H9 (cell line): ENCODE measurements around the gene ZFP69B. TPM values are rescaled to one million over a fixed set of nuclear protein-coding genes. Genes with fewer than 3 reads are reported as not detected.
A peak's percentile ranks its signal among the peaks of the same experiment; 100 is the strongest.

ENCODE experiments used
- DNase-seq: peaks from one replicate; pipeline ENCODE4 v3.0.0-alpha.2; 2017
- H2AFZ ChIP-seq: one replicate; pipeline ENCODE4 v1.6.1; 2013; ENCODE audit warnings: mild to moderate bottlenecking, low read length, control low read depth, moderate library complexity
- H2AK5ac ChIP-seq: 2 replicates; pipeline ENCODE4 v1.6.1; 2013; ENCODE audit warnings: low read length, control low read depth, mixed read lengths; ENCODE audit not compliant: insufficient read length
- H2BK120ac ChIP-seq: one replicate; pipeline ENCODE4 v1.6.1; 2013; ENCODE audit warnings: low read depth, mild to moderate bottlenecking, low read length, control low read depth, inconsistent platforms; ENCODE audit not compliant: poor library complexity, severe bottlenecking
- H2BK12ac ChIP-seq: 2 replicates; pipeline ENCODE4 v1.6.1; 2013; ENCODE audit warnings: low read length, control low read depth, mixed read lengths, low read depth; ENCODE audit not compliant: insufficient read length
- H2BK15ac ChIP-seq: 2 replicates; pipeline ENCODE4 v1.6.1; 2013; ENCODE audit warnings: low read depth, low read length, control low read depth
- H2BK20ac ChIP-seq: one replicate; pipeline ENCODE4 v1.6.1; 2013; ENCODE audit warnings: low read depth, mild to moderate bottlenecking, low read length, control low read depth, inconsistent platforms; ENCODE audit not compliant: poor library complexity, severe bottlenecking
- H2BK5ac ChIP-seq: 2 replicates; pipeline ENCODE4 v1.6.1; 2013; ENCODE audit warnings: low read length, control low read depth, mixed read lengths; ENCODE audit not compliant: insufficient read length
- H3K14ac ChIP-seq: 2 replicates; pipeline ENCODE4 v1.6.1; 2013; ENCODE audit warnings: low read length, control low read depth; ENCODE audit not compliant: insufficient read depth
- H3K18ac ChIP-seq: 2 replicates; pipeline ENCODE4 v1.6.1; 2013; ENCODE audit warnings: low read depth, mild to moderate bottlenecking, mixed read lengths, low read length, control low read depth; ENCODE audit not compliant: insufficient read length
- H3K23ac ChIP-seq: 2 replicates; pipeline ENCODE4 v1.6.1; 2013; ENCODE audit warnings: low read length, control low read depth, mixed read lengths, low read depth; ENCODE audit not compliant: insufficient read length
- H3K23me2 ChIP-seq: 2 replicates; pipeline ENCODE4 v1.6.1; 2013; ENCODE audit warnings: low read depth, mild to moderate bottlenecking, mixed read lengths, low read length, control low read depth; ENCODE audit not compliant: insufficient read length, poor library complexity, severe bottlenecking
- H3K27ac ChIP-seq: 2 replicates; pipeline ENCODE4 v1.5.1; 2013; ENCODE audit warnings: low read length, control low read depth, mixed read lengths, low read depth; ENCODE audit not compliant: insufficient read length
- H3K27me3 ChIP-seq: 2 replicates; pipeline ENCODE4 v1.6.1; 2013; ENCODE audit warnings: low read length, control low read depth, inconsistent platforms; ENCODE audit not compliant: insufficient read depth
- H3K4ac ChIP-seq: 2 replicates; pipeline ENCODE4 v1.6.1; 2013; ENCODE audit warnings: low read depth, mild to moderate bottlenecking, control low read depth, inconsistent platforms, low read length, moderate library complexity
- H3K4me1 ChIP-seq: 2 replicates; pipeline ENCODE4 v1.6.1; 2013; ENCODE audit warnings: low read length, control low read depth, inconsistent platforms; ENCODE audit not compliant: insufficient read depth
- H3K4me2 ChIP-seq: 2 replicates; pipeline ENCODE4 v1.6.1; 2013; ENCODE audit warnings: low read length, control low read depth, mixed read lengths; ENCODE audit not compliant: insufficient read length, insufficient read depth
- H3K56ac ChIP-seq: 2 replicates; pipeline ENCODE4 v1.6.1; 2013; ENCODE audit warnings: low read depth, mild to moderate bottlenecking, mixed read lengths, low read length, control low read depth; ENCODE audit not compliant: insufficient read length
- H3K79me1 ChIP-seq: 2 replicates; pipeline ENCODE4 v1.6.1; 2013; ENCODE audit warnings: low read depth, mild to moderate bottlenecking, moderate library complexity, low read length, control low read depth, inconsistent platforms; ENCODE audit not compliant: insufficient read depth, poor library complexity, severe bottlenecking
- H3K79me2 ChIP-seq: 2 replicates; pipeline ENCODE4 v1.6.1; 2013; ENCODE audit warnings: low read length, control low read depth, inconsistent platforms; ENCODE audit not compliant: insufficient read depth
- H3K9ac ChIP-seq: 2 replicates; pipeline ENCODE4 v1.6.1; 2013; ENCODE audit warnings: low read length, control low read depth, mixed read lengths; ENCODE audit not compliant: insufficient read length; ENCODE audit errors: extremely low read depth
- H3K9me3 ChIP-seq: one replicate; pipeline ENCODE4 v1.6.1; 2013; ENCODE audit warnings: low read depth, low read length, inconsistent platforms; ENCODE audit not compliant: control insufficient read depth
- H3T11ph ChIP-seq: one replicate; pipeline ENCODE4 v1.6.1; 2013; ENCODE audit warnings: mild to moderate bottlenecking, low read length, control low read depth, inconsistent platforms
- H4K20me1 ChIP-seq: one replicate; pipeline ENCODE4 v1.6.1; 2013; ENCODE audit not compliant: control insufficient read depth, insufficient read length, insufficient read depth
- H4K5ac ChIP-seq: 2 replicates; pipeline ENCODE4 v1.6.1; 2013; ENCODE audit warnings: low read depth, mild to moderate bottlenecking, mixed read lengths, low read length, control low read depth; ENCODE audit not compliant: insufficient read length
- H4K8ac ChIP-seq: replicated peaks from 2 replicates; pipeline ENCODE4 v1.6.1; 2013; ENCODE audit warnings: low read length, control low read depth, mixed read lengths, low read depth; ENCODE audit not compliant: insufficient read length
- H4K91ac ChIP-seq: 2 replicates; pipeline ENCODE4 v1.6.1; 2013; ENCODE audit warnings: low read depth, mild to moderate bottlenecking, moderate library complexity, mixed read lengths, low read length, control low read depth; ENCODE audit not compliant: insufficient read length
- H3K27ac Mint-ChIP-seq, 3 experiments: 2 replicates in 2 of 3; 3 replicates in 1 of 3; pipeline ENCODE4 v1.8.0; 2020 to 2021; ENCODE audit warnings: mixed read lengths in 3 of 3, mild to moderate bottlenecking in 1 of 3, moderate library complexity in 1 of 3
- H3K27me3 Mint-ChIP-seq: 2 replicates; pipeline ENCODE4 v1.8.0; 2021; ENCODE audit warnings: low read depth, mild to moderate bottlenecking, moderate library complexity, mixed read lengths
- H3K36me3 Mint-ChIP-seq, 3 experiments: 2 replicates in 2 of 3; 3 replicates in 1 of 3; pipeline ENCODE4 v1.8.0; 2020 to 2021; ENCODE audit warnings: low read depth in 3 of 3, mixed read lengths in 3 of 3; ENCODE audit not compliant: insufficient read depth in 1 of 3
- H3K4me1 Mint-ChIP-seq, 2 experiments: 2 replicates each; pipeline ENCODE4 v1.8.0; 2020; ENCODE audit warnings: mixed read lengths in 2 of 2
- H3K4me3 Mint-ChIP-seq, 2 experiments: 2 replicates in 1 of 2; 3 replicates in 1 of 2; pipeline ENCODE4 v1.8.0; 2020 to 2021; ENCODE audit warnings: mild to moderate bottlenecking in 2 of 2, mixed read lengths in 2 of 2, moderate library complexity in 1 of 2
- H3K9me3 Mint-ChIP-seq, 2 experiments: 2 replicates in 1 of 2; 3 replicates in 1 of 2; pipeline ENCODE4 v1.8.0; 2020; ENCODE audit warnings: mild to moderate bottlenecking in 2 of 2, mixed read lengths in 2 of 2, moderate library complexity in 1 of 2
- CTCF ChIP-seq: fragments of 200-600 bp; sonication (generic); conservative IDR thresholded peaks from 3 replicates; pipeline ENCODE4 v1.8.0; 2021; ENCODE audit warnings: antibody characterized with exemption, mild to moderate bottlenecking
- WGBS: extraction: QIAGEN DNeasy Blood & Tissue Kit; methylation state at CpG from one replicate; pipeline ENCODE4 v1.1.7; 2013; ENCODE audit warnings: missing lambda C conversion rate, low lambda C conversion rate, mixed read lengths; ENCODE audit not compliant: insufficient read length; ENCODE audit errors: extremely low coverage; 5-methylcytosine and 5-hydroxymethylcytosine counted together
- total RNA-seq: library from RNA; stranded (reverse); gene quantifications from 2 replicates; pipeline ENCODE4 v1.2.1, GENCODE V29; 2021

The ZFP69B gene
- total RNA-seq, 1 experiment from 2014 or later: 16.2 TPM

- Histone ChIP-seq H3K18ac (no peak overlapping the region), H2BK15ac (no peak overlapping the region), H3K23me2 (no peaks in the 10 kb centered on the region), H3K14ac (no peak overlapping the region), H3K9me3 (no peaks in the 10 kb centered on the region), H3K4me2 (no peak overlapping the region), H4K20me1 (no peaks in the 10 kb centered on the region), H3K79me2 (no peaks in the 10 kb centered on the region), H3K79me1 (no peaks in the 10 kb centered on the region), H3K27ac (no peak overlapping the region), H2BK120ac (no peak overlapping the region), H3K4ac (no peak overlapping the region), H3K4me1 (no peaks in the 10 kb centered on the region), H2BK20ac (no peak overlapping the region), H3T11ph (no peak overlapping the region), H2AFZ (no peak overlapping the region), H2AK5ac (no peak overlapping the region), H4K5ac (no peak overlapping the region), H3K27me3 (no peaks in the 10 kb centered on the region), H4K91ac (no peak overlapping the region), H2BK12ac (no peak overlapping the region), H2BK5ac (no peak overlapping the region), H3K9ac (no peak overlapping the region), H3K56ac (no peak overlapping the region), H4K8ac (no peak overlapping the region), H3K23ac (no peak overlapping the region)
- TF ChIP-seq CTCF: peak; percentile 76
- Mint-ChIP-seq H3K9me3 (no peaks in the 10 kb centered on the region; a peak in 1 of 5 replicates), H3K36me3 (no peaks in the 10 kb centered on the region), H3K27me3 (0 out of 2 replicates have a peak, but pooled peaks cover 2% of the 10 kb centered on the region), H3K4me1 (no peaks in the 10 kb centered on the region), H3K27ac (no peak overlapping the region), H3K4me3 (no peak overlapping the region)
- no CpG with 5 or more reads among the region's 3 CpGs for WGBS
- DNase-seq: no peak
Measured at GRCh38 chr1:40438391-40439015, 11.8 kb upstream of the ZFP69B start.
